Gastroesophageal sphincter (tissue), 3 donors: ENCODE results near the gene ITGA5.

Experiments used
- POLR2A ChIP-seq, 2 donors: fragments of 450-650 bp; IDR thresholded peaks; one replicate each; pipeline ENCODE4 v1.6.1; 2017; ENCODE audit warnings: antibody characterized with exemption in 2 of 2, mild to moderate bottlenecking in 2 of 2, moderate library complexity in 1 of 2
- POLR2AphosphoS5 ChIP-seq: sonication (generic); formaldehyde crosslinking; IDR thresholded peaks from one replicate; pipeline ENCODE4 v1.6.1; 2017; ENCODE audit warnings: antibody characterized with exemption
- TF ChIP-seq, protein P1 (sequence below), 4 experiments: fragments of 200-600 bp in 2 of 4; fragments of 450-650 bp in 2 of 4; sonication (generic) in 1 of 4; IDR thresholded peaks; one replicate each; pipeline ENCODE4 v1.5.1; 2017 to 2019; ENCODE audit warnings: antibody characterized with exemption in 4 of 4, mild to moderate bottlenecking in 2 of 4, moderate library complexity in 2 of 4

- TF ChIP-seq, protein P1, sequence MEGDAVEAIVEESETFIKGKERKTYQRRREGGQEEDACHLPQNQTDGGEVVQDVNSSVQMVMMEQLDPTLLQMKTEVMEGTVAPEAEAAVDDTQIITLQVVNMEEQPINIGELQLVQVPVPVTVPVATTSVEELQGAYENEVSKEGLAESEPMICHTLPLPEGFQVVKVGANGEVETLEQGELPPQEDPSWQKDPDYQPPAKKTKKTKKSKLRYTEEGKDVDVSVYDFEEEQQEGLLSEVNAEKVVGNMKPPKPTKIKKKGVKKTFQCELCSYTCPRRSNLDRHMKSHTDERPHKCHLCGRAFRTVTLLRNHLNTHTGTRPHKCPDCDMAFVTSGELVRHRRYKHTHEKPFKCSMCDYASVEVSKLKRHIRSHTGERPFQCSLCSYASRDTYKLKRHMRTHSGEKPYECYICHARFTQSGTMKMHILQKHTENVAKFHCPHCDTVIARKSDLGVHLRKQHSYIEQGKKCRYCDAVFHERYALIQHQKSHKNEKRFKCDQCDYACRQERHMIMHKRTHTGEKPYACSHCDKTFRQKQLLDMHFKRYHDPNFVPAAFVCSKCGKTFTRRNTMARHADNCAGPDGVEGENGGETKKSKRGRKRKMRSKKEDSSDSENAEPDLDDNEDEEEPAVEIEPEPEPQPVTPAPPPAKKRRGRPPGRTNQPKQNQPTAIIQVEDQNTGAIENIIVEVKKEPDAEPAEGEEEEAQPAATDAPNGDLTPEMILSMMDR (IDR thresholded peaks at IDR 0.05), result no peak
- TF ChIP-seq POLR2A (IDR thresholded peaks at IDR 0.05) (no peak), POLR2AphosphoS5 (no peak)
These were observed 60.7 kb downstream of the ITGA5 start for GRCh38 chr12:54358191-54358944.
